ENCODE data around the gene LAMC1.

The LAMC1 gene

DNA sequence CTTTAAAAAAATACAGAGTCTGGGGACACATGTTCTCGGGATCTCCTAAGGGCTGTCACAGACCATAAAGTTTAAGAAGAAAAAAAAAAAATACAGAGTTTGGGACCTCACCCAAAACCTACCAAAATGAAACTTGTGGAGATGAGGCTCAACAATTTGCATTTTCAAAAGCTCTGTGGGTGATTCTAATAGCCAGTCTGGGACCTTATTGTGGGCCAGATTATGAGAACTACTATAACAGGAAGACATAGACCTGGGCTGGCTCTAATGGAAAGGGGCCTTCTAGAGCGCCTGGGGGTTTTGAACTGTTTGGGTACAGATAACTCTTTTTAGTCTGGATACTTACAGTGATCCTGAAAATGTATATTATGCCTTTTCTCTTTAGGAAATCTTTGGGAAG lies 69.1 kb downstream of the LAMC1 start:
- Mint-ChIP-seq H3K9me3 (no peaks in the 10 kb centered on the region), H3K4me1 (ENCODE audit: low read depth) (no peaks in the 10 kb centered on the region), H3K27ac (no peak overlapping the region), H3K27me3 (peaks cover 11% of the 10 kb centered on the region), H3K4me3 (no peak overlapping the region), H3K36me3 (ENCODE audit: low read depth) (no peaks in the 10 kb centered on the region)
- no peak for DNase-seq

DNA sequence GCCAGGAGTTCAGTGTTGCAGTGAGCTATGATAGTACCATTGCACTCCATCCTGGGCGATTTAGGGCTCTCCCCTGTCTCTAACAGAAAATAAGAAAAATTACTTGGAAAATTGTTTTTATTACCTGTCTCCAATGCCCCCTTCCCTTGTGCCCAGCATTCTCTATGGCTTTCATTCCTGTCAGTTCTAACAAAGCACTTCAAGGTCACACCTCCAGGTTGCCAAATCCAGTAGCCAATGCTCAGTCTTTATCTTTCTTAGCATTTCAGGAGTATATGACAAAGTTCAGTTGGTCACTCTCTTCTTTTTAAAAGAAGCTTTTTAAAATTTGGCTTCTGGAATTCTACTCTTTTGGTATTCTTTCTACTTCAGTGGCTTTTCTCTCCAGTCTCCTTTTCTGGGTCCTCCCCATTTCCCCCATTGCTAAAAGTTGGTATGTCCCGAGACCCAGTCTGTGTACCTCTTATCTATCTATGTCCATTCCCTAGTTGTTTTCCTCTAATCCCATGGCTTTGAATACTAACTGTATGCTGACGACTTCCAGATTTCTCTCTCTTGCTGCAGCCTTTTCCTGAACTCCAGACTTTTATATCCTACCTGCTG lies 69.9 kb downstream of the LAMC1 start:
- Mint-ChIP-seq H3K27ac (no peak overlapping the region), H3K36me3 (ENCODE audit: low read depth) (no peaks in the 10 kb centered on the region), H3K27me3 (peaks cover 11% of the 10 kb centered on the region), H3K9me3 (no peaks in the 10 kb centered on the region), H3K4me1 (ENCODE audit: low read depth) (no peaks in the 10 kb centered on the region), H3K4me3 (no peak overlapping the region)
- no peak for DNase-seq

DNA sequence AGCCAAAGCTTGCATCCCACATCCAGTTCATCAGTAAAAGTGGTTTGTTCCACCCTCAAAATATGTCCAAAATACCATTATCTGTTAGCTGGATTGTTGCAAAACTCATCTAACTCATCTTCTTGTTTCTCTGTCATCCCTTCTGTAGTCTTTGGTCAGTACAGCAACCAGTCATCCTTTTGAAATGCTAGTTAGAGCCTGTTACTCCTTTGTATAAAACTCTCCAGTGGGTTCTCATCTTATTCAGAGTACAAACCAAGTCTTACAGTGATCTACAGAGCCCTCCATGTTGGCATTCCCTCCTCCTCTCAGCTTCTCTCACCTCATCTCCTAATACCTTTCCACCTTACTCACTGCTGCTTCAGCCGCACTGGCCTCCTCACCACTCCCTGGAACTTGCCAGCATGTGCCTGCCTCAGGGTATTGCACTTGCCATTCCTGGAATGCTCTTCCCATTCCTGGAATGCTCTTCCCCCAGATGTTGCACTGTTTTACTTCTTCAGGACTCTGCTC lies 70.6 kb downstream of the LAMC1 start:
- H3K27me3 Mint-ChIP-seq: peaks cover 11% of the 10 kb centered on the region
- no peaks in the 10 kb centered on the region for H3K4me1 Mint-ChIP-seq (ENCODE audit: low read depth)
- H3K36me3 Mint-ChIP-seq (ENCODE audit: low read depth): no peaks in the 10 kb centered on the region
- no peaks in the 10 kb centered on the region for H3K9me3 Mint-ChIP-seq
- H3K27ac Mint-ChIP-seq: no peak overlapping the region
- H3K4me3 Mint-ChIP-seq: no peak overlapping the region
- DNase-seq: no peak

DNA sequence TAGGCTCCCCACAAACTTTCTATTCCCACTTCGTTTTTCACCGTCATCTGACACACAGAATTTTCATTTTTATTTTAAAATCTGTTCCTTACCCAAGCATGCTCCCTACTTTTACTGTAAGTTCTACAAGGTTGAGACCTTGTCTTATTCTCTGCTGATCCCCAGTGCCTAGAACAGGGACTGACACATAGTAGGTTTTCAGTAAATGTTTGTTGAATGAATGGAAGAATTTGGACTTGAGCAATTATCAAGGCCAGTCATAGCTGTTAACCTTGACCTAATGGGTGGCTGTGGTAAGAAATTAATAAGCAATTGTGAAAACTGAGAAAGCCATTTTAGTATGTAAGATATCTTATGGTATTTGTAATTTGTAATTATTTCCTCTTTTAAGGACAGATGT lies 71.1 kb downstream of the LAMC1 start:
- no peaks in the 10 kb centered on the region for H3K9me3 Mint-ChIP-seq

DNA sequence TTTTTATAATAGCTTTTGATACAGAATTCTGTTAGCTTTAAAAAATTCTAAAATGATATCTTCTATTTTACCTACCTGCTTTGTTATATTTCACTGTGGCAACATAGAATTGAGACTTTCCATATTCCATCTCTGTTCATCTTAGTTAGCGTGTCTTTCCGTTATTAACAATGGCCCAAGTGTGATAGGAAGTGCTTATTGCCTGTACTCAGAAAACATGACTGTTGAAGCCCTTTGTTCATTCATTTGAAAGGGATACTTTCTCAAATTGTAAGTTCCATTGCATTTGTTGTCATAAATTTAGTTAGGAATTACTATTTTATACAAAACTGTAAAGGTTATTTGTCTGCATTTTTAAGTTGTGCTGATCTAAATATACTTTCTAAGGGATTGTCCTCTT lies 73.1 kb downstream of the LAMC1 start:
- Mint-ChIP-seq H3K27ac (no peak overlapping the region), H3K4me1 (ENCODE audit: low read depth) (no peaks in the 10 kb centered on the region), H3K36me3 (ENCODE audit: low read depth) (no peaks in the 10 kb centered on the region), H3K9me3 (no peaks in the 10 kb centered on the region), H3K4me3 (no peak overlapping the region), H3K27me3 (peaks cover 8% of the 10 kb centered on the region)
- DNase-seq: no peak

More for the DNA sequence above, 71.1 kb downstream of the LAMC1 start:
- H3K36me3 Mint-ChIP-seq (ENCODE audit: low read depth): no peaks in the 10 kb centered on the region
- DNase-seq: no peak
- no peaks in the 10 kb centered on the region for H3K4me1 Mint-ChIP-seq (ENCODE audit: low read depth)
- no peak overlapping the region for H3K27ac Mint-ChIP-seq
- H3K4me3 Mint-ChIP-seq: no peak overlapping the region
- peaks cover 11% of the 10 kb centered on the region for H3K27me3 Mint-ChIP-seq

DNA sequence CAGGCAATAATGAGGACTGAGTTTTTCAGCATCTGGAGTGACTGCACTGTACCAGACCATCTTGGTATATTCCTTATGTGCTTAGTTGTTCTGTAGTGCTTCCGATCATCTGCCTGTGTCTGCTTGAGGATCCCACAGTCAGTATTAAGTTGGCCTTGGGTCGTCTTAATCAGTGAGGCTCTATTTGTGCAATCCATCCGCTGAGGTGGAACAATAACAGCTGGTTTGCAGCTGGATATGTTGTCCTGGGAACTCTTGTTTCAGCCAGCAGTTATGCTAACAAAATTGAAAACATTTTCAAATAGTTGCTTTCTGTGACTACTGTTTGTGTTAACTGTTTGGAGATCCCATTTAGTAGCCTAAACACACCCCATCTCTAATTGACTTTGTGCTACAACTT lies 73.7 kb downstream of the LAMC1 start:
- Mint-ChIP-seq H3K27me3 (peaks cover 8% of the 10 kb centered on the region), H3K4me3 (no peak overlapping the region), H3K4me1 (ENCODE audit: low read depth) (no peaks in the 10 kb centered on the region), H3K9me3 (no peaks in the 10 kb centered on the region), H3K36me3 (ENCODE audit: low read depth) (no peaks in the 10 kb centered on the region), H3K27ac (no peak overlapping the region)
- DNase-seq: no peak

DNA sequence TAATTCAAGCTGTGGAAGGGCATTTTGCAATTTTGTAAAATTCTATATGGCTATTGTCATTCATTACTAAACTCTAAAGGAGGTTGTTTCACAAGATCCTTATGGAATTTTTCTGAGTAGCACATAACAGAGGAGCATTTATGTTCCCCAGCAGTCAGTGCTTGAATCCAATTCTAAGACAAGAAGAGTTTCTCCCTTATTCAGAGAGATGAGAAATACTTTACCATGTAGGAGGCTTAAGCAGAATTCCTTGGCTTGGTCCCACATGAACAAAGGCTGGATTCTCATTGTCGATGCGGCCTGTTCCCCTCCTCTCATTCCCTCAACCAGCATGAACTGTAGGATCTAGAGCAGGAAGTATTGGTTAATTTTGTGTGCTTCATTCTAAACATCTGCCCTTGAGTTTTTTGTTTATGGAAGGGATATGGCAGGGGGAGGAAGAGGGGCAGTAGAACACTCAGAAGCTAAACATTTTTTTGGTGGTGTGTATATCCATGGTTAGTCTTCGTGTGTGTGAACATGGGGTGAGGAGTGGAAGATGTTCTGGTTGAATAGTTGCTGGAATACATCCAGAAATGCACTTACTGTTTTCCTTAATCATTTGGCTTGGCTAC lies 74.3 kb downstream of the LAMC1 start:
- peaks cover 8% of the 10 kb centered on the region for H3K27me3 Mint-ChIP-seq
- DNase-seq: no peak
- no peaks in the 10 kb centered on the region for H3K4me1 Mint-ChIP-seq (ENCODE audit: low read depth)
- no peaks in the 10 kb centered on the region for H3K9me3 Mint-ChIP-seq
- no peaks in the 10 kb centered on the region for H3K36me3 Mint-ChIP-seq (ENCODE audit: low read depth)
- H3K4me3 Mint-ChIP-seq: no peak overlapping the region
- H3K27ac Mint-ChIP-seq: no peak overlapping the region

DNA sequence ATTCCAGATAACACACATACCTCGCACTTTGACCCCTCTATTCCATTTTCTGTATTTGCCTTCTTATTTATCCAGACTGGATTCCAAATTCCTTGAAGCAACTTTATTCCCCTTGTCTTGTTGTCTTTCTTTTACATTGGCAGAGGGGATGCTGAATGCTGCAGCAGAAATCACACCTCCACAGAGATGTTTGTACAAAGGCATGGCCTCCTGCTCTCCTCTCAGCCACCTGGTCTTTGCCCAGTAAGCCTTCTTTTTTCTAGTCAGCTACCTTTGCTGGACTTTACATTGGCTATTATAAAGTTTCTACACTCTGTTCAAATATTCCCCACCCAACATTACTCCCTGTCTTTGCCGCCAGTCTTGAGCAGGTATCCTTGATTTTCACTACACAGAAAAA lies 75.1 kb downstream of the LAMC1 start:
- Mint-ChIP-seq H3K36me3 (ENCODE audit: low read depth) (no peaks in the 10 kb centered on the region), H3K4me1 (ENCODE audit: low read depth) (no peaks in the 10 kb centered on the region), H3K4me3 (no peak overlapping the region), H3K27me3 (peaks cover 8% of the 10 kb centered on the region), H3K27ac (no peak overlapping the region), H3K9me3 (no peaks in the 10 kb centered on the region)
- DNase-seq: no peak

DNA sequence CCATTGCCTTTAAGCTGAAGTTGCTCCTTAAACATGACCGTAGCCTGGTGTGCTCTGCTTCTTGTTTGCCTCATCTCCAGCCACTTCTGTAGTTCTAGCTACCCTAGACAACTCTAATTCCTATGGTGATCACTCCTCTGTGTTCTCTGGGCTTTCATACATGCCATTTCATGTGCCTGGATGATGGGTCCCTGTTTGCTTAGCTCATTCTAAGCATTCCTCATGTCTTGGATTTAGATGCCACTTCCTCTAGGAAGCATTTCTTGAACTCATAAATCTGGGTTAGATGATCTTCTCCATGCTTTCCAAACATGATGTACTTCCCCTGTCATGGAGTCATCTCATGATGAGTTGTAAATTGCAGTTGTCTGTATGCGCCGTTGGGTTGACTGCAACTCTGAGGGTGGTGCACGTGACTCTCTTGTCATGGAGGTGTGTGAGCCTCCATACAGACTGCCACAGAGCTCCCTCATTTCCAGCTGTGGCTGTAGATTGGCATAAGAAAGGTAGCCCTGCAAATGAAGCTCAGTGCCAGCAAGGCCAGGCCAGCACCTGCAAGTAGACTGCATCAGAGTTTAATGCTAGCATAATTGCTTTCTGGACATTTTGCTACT lies 77.2 kb downstream of the LAMC1 start:
- H3K4me1 Mint-ChIP-seq (ENCODE audit: low read depth): no peaks in the 10 kb centered on the region
- H3K27me3 Mint-ChIP-seq: peaks cover 6% of the 10 kb centered on the region
- DNase-seq: no peak
- H3K4me3 Mint-ChIP-seq: no peak overlapping the region
- no peak overlapping the region for H3K27ac Mint-ChIP-seq
- H3K9me3 Mint-ChIP-seq: no peaks in the 10 kb centered on the region
- no peaks in the 10 kb centered on the region for H3K36me3 Mint-ChIP-seq (ENCODE audit: low read depth)

DNA sequence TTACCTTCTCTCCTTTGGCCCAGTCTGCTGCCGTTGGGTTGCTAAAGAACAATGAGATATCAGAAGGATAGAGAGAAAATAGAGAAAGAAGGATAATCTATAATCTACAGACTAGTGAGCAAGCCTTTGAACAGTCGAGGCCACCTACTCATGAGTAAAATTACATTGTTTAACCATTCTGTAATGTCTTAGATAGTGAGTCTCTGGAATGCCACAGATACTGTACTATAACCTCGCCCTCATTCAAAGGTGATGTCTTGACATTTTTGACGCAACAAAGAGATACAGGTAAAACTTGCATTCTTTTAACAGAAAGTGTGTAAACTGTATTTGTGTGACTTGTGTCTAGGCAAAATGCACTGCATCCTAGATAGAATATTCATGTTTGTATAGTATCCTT lies 77.9 kb downstream of the LAMC1 start:
- no peak overlapping the region for H3K27ac Mint-ChIP-seq
- peaks cover 6% of the 10 kb centered on the region for H3K27me3 Mint-ChIP-seq
- no peaks in the 10 kb centered on the region for H3K9me3 Mint-ChIP-seq
- no peak overlapping the region for H3K4me3 Mint-ChIP-seq
- DNase-seq: no peak
- no peaks in the 10 kb centered on the region for H3K4me1 Mint-ChIP-seq (ENCODE audit: low read depth)
- H3K36me3 Mint-ChIP-seq (ENCODE audit: low read depth): no peaks in the 10 kb centered on the region

DNA sequence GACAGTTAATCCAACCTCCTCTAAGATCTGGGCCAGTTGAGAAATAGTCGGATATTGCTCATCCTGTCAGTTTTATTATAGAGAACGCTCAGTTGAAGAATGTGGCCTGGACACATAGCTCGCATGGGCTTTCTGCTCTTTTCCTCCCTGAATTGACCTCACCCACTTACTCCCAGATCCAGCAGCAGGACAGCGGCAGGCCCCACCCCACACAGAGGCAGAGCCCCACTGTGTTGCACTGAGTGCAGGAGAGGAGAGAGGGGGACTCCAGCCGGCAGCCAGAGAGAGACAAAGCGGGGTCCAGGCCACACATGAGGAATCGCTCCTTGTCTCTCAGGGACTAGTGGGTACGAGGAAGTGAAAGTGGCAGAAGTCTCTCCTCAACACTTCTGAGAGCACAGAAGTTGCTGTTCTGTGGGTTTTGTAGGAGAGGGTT lies 78.6 kb downstream of the LAMC1 start:
- H3K9me3 Mint-ChIP-seq: no peaks in the 10 kb centered on the region
- H3K27me3 Mint-ChIP-seq: peaks cover 6% of the 10 kb centered on the region
- H3K4me3 Mint-ChIP-seq: no peak overlapping the region
- no peak overlapping the region for H3K27ac Mint-ChIP-seq
- no peak for DNase-seq
- H3K36me3 Mint-ChIP-seq (ENCODE audit: low read depth): no peaks in the 10 kb centered on the region
- H3K4me1 Mint-ChIP-seq (ENCODE audit: low read depth): no peaks in the 10 kb centered on the region

DNA sequence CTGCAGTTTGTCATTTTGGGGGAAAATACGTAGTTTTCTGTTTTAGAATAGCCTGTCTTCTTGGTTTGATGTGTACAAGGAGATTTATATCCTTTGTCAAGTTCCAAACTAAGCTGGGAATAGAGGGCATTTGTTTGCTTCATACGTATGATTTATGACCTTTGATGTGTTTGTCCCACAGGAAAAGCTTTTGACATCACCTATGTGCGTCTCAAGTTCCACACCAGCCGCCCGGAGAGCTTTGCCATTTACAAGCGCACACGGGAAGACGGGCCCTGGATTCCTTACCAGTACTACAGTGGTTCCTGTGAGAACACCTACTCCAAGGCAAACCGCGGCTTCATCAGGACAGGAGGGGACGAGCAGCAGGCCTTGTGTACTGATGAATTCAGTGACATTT lies 79.9 kb downstream of the LAMC1 start:
- no peak overlapping the region for H3K27ac Mint-ChIP-seq
- H3K27me3 Mint-ChIP-seq: peaks cover 6% of the 10 kb centered on the region
- no peaks in the 10 kb centered on the region for H3K9me3 Mint-ChIP-seq
- H3K4me3 Mint-ChIP-seq: no peak overlapping the region
- no peak for DNase-seq
- H3K36me3 Mint-ChIP-seq (ENCODE audit: low read depth): no peaks in the 10 kb centered on the region
- H3K4me1 Mint-ChIP-seq (ENCODE audit: low read depth): no peaks in the 10 kb centered on the region

DNA sequence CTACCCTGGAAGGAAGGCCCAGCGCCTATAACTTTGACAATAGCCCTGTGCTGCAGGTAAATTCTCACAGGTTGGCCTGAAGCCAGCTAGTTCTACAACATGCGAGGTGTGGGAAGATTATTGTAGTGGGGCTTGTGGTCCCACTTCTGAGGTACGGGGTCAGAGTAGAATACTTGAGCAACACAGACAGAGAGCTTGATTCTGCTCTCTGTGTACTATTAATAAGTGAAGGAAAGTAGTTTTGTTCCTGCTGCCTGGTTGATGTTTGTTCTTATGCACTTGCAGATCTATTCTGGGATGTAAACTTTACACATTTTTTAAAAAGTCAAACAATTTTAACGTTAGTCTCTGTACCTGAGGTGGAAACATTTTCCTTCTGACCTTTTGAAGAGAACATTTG lies 80.4 kb downstream of the LAMC1 start:
- Mint-ChIP-seq H3K27me3 (peaks cover 6% of the 10 kb centered on the region), H3K4me1 (ENCODE audit: low read depth) (no peaks in the 10 kb centered on the region), H3K9me3 (no peaks in the 10 kb centered on the region), H3K4me3 (no peak overlapping the region), H3K36me3 (ENCODE audit: low read depth) (no peaks in the 10 kb centered on the region), H3K27ac (no peak overlapping the region)
- DNase-seq: no peak

DNA sequence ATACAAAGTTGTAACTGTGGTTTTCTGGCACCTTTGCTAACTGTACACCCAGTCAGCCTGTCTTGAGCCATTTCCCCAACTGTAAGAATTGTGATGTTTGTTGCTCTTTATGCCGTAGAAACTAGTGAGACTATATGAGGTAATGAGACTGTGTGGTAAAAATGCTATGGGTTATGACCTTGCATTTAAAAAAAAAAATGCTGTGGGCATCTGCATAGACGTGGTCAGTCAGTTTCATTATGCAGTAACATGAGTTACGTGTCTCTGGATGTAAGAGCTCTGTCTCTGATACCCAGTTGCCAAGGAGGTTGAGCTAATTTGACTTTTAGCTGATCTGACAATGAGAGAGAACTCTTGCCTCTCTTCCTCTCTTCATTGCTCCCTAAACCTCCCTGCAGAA lies 82.2 kb downstream of the LAMC1 start:
- peaks cover 6% of the 10 kb centered on the region for H3K27me3 Mint-ChIP-seq
- no peaks in the 10 kb centered on the region for H3K36me3 Mint-ChIP-seq (ENCODE audit: low read depth)
- no peak for DNase-seq
- no peak overlapping the region for H3K4me3 Mint-ChIP-seq
- H3K27ac Mint-ChIP-seq: no peak overlapping the region
- H3K4me1 Mint-ChIP-seq (ENCODE audit: low read depth): no peaks in the 10 kb centered on the region
- H3K9me3 Mint-ChIP-seq: no peaks in the 10 kb centered on the region

DNA sequence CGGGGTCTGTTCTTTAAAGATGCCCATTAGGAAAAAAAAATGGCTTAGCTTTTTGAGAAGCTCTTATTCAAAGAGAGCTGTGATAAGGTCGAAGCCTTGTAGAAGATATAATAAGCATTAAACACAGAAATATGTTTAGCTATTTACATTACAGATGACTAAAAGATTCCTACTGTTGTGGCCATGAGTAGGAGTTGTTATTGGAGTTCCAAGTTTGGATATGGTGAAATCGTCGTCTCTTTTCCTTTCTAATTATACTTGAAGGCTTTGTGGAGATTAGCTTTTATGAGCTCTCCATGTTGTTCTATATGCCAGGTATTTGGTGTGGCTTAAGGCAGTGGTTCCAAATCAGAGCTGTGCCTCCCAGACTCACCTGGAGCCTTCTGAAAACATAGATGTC lies 82.9 kb downstream of the LAMC1 start:
- Mint-ChIP-seq H3K27ac (no peak overlapping the region), H3K4me1 (ENCODE audit: low read depth) (no peaks in the 10 kb centered on the region), H3K4me3 (no peak overlapping the region), H3K36me3 (ENCODE audit: low read depth) (no peaks in the 10 kb centered on the region), H3K27me3 (peaks cover 6% of the 10 kb centered on the region), H3K9me3 (no peaks in the 10 kb centered on the region)
- DNase-seq: no peak

Measured in activated T-cell treated with anti-CD3 and anti-CD28 coated beads, Interleukin-2, amount 50 U/mL, for 24 hours (primary cell).